Erythroblast (primary cell): ENCODE results near the gene SNHG17.

Source experiments
- GATA1 ChIP-seq: IDR thresholded peaks from 2 replicates; pipeline ENCODE4 v1.6.1; 2011; ENCODE audit warnings: low read depth, mild to moderate bottlenecking, control low read depth, low read length, moderate library complexity
- POLR2A ChIP-seq: IDR thresholded peaks from 2 replicates; pipeline ENCODE4 v1.6.1; 2011; ENCODE audit warnings: mild to moderate bottlenecking, low read length

- TF ChIP-seq POLR2A (no peak), GATA1 (no peak)
Measured at GRCh38 chr20:38445381-38445796, 10.3 kb upstream of the SNHG17 start.
